NK-92 treated with Interleukin-12 subunit alpha and Interleukin-12 subunit beta, amount 100 ng/mL, for 24 hours (cell line): ENCODE results near the gene NLRP6.
"Not testable (repeated sequence)": the region's sequence is repeated elsewhere in the genome, so short reads cannot be mapped to it uniquely, and the experiment has no call there.

Experiments
- DNase-seq: peaks from one replicate; lab custom pipeline; 2025; lab: John Stamatoyannopoulos, UW

Gene NLRP6

GRCh38 chr11:308740-309665 lies 30.8 kb downstream of the NLRP6 start:
- not testable (repeated sequence) for DNase-seq

GRCh38 chr11:309979-310572 lies 31.9 kb downstream of the NLRP6 start:
- not testable (repeated sequence) for DNase-seq

DNA sequence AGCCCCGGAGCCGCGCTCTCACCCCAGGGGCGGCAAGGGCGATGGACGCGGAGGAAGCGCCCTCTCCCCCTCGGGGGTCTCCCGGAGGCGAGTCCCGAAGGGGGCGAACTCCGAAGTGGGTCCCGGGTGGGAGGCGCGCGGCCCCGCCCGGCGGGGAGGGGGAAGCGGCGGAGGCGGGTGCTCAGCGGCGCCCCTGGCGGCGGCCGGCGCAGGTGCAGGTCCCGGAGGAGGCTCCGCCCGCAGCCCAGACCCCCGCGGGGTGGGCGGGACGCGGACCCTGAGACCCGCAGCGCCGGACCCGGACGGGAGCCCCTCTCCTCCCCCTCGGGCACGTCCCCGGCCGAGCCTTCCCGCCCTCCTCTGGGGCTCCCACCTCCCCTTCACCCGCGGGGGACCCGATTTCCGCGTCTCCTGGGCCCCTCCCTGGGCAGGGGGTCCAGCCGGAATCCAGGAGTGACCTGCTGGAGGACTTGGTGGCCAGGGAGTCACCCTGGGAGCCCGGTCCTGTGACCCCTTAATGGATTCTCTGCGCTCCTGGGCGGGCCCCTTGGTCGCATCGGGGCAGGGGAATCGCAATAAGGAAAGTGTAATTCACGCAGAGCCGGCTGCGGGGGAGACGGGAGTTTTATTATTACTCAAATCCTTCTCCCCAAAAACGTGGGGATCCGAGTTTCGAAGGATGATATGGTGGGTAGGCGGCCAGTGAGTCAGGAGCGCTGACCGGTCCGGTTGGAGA lies 33.0 kb downstream of the NLRP6 start:
- DNase-seq: not testable (repeated sequence)

GRCh38 chr11:312092-312816 lies 34.0 kb downstream of the NLRP6 start:
- no peak for DNase-seq

DNA sequence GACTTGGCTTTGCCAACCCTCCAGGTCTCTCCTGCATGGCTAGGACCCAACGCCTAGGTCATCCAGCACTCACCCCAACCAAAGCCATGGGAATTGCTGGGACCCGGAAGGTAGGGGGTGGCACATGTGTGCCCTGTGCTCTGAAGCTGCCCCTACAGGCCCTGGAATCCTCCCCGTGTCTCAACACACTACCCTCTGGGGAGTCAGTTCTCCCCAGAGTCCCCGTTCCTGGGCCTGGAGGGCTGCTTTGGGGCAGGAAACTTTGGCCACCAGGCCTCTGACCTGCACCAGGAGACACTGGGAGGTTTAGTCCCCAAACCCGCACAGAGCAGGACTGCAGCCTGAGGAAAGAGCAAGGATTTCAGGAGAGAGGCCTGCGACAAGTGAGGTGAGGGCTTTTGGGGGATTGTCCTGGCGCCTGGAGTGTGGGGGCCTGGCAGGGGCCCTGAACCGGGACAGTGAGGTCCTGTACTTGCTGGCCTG lies 35.1 kb downstream of the NLRP6 start:
- no peak for DNase-seq

DNA sequence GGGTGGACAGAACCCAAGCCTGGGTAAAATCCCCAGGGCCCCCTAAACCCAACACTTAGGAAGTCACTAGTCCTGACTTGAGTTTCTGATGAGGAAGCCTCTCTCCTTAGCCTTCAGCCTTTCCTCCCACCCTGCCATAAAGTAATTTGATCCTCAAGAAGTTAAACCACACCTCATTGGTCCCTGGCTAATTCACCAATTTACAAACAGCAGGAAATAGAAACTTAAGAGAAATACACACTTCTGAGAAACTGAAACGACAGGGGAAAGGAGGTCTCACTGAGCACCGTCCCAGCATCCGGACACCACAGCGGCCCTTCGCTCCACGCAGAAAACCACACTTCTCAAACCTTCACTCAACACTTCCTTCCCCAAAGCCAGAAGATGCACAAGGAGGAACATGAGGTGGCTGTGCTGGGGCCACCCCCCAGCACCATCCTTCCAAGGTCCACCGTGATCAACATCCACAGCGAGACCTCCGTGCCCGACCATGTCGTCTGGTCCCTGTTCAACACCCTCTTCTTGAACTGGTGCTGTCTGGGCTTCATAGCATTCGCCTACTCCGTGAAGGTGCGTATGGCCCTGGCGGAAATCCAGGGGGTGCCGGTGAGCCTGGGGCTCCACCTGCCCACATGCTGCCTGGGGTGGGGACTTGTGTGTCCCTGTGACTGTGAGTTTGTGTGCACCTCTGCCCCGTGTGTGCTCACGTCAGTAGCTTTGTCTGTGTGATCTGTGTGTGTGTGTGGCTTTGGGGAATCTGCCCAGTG lies 35.8 kb downstream of the NLRP6 start, which contains the start of gene IFITM1:
Gene IFITM1, plus strand, starts transcription at position 254 of the 767 bp plus-strand sequence. Its CDS starts 131 bp downstream, at position 385.
- DNase-seq: peak; percentile 26

- DNase-seq: not testable (repeated sequence)
These were observed 36.3 kb downstream of the NLRP6 start for GRCh38 chr11:314554-314875.

DNA sequence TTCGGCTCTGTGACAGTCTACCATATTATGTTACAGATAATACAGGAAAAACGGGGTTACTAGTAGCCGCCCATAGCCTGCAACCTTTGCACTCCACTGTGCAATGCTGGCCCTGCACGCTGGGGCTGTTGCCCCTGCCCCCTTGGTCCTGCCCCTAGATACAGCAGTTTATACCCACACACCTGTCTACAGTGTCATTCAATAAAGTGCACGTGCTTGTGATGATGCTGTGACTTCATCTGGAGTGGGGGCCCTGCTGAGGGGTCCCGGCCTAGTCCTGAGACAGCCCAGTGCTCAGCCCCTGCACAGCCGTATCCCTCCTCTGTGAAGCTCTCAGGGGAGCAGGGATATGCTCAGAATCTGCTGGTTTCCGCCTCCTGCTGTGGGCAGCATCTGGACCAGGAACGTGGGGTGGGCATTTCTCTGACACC lies 36.9 kb downstream of the NLRP6 start:
- no peak for DNase-seq

DNA sequence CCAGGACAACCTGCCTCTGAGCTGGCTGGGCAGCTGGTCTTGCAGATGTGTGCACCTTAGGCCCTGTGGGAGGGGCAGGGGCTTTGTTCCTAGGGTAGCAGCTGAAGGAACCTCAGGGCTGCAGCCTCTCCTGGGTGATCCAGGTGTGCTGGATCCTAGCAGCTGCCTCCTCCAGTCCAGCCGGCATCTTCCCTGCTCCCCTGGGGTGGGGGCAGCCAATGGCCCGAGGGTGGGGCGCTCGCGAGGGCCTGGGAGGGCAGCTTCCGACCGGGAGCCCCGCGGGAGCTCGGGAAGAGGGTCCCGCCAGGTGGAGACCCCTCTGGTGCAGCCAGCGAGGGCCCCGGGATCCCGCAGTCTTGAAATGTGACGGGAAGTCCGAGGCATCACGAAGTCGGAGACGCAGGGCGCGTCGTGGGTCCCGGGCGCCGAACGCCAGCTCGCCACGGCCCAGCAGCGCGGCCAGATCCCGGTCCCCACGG lies 37.3 kb downstream of the NLRP6 start:
- DNase-seq: no peak

DNA sequence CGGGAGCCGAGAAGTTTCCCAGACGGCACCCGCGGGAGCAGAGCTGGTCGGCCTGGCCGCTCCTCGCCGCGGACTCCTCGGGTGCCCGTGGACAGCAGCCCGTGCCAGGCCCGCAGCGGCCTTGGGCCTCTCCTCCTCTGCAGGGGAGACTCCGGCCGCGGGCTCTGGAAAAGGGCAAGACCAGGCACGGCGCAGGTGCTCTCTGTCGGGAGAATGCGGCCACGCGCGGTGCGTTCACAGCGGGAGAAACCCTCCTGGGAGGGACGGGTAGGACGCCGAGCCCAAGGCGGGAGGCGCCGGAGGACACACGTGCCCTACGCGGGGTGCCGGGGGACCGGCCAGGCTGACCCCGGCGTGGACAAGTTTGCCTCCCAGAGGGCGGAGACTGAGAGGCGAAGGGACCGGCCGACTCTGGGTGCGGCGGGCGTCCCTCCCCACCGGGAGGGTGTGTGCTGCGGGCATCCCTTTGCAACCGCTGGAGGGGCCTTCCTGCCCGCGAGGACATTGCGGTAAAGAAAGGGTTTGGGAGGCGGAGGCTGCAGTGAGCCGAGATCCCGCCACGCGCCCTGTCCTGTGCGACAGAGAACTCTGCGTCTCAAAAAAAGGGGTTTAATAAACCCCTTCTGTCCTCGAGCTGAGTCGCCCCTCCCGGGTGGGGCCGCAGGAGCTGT lies 38.0 kb downstream of the NLRP6 start:
- no peak for DNase-seq

DNA sequence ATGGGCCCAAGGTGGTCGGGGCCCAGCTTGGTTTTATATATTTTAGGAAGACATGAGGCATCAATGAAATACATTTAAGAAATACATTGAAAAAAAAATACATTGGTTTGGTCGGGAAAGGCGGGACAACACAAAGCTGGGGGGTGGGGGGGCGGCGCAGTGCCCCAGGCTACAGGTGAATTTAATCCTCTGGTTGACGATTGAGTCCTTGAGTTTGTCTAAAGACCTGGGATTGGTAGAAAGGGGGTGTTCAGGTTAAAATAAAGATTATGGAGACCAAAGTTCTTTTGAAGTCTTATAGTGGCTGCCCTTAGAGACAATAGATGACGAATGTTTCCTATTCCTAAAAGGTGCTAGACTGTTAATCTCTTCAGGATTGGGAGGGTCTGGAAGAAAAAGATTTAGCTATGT lies 38.7 kb downstream of the NLRP6 start:
- DNase-seq: no peak

DNA sequence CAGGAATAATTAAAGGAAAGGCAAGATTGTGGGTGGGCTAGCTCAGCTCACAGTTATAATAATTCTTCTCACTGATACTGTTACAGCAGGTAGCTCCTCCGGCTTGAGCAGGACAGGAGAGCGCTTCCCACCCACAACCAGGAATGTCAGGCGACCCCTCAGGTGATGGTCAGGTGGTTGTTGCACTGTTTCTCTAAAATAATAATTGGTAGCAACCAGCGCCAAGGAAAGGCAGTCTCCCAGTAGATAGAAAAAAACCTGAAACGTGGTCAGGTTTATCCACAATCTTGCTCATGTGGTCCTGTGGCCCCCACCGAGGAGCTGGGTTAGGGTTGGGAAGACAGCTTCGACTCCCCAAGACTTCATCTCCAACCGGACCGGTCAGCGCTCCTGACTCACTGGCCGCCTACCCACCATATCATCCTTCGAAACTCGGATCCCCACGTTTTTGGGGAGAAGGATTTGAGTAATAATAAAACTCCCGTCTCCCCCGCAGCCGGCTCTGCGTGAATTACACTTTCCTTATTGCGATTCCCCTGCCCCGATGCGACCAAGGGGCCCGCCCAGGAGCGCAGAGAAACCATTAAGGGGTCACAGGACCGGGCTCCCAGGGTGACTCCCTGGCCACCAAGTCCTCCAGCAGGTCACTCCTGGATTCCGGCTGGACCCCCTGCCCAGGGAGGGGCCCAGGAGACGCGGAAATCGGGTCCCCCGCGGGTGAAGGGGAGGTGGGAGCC lies 39.6 kb downstream of the NLRP6 start:
- not testable (repeated sequence) for DNase-seq

DNA sequence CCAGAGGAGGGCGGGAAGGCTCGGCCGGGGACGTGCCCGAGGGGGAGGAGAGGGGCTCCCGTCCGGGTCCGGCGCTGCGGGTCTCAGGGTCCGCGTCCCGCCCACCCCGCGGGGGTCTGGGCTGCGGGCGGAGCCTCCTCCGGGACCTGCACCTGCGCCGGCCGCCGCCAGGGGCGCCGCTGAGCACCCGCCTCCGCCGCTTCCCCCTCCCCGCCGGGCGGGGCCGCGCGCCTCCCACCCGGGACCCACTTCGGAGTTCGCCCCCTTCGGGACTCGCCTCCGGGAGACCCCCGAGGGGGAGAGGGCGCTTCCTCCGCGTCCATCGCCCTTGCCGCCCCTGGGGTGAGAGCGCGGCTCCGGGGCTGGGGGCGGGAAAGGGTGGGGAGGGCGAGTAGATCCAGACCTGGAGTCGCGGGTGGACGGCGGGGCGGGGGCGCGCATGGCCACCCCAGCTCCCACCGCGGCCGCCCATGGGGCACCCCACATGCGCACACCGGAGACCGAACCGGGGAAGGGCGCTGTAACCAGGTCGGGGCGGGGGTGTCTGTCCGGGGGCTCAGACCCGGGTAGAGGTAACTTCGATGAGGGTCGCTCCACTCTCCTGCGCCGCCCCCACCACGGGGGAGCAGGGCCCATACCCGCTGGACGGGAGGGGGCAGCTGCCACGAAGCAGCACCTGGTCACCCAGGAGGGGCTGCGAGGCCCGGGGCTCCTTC lies 40.4 kb downstream of the NLRP6 start:
- DNase-seq: not testable (repeated sequence)

DNA sequence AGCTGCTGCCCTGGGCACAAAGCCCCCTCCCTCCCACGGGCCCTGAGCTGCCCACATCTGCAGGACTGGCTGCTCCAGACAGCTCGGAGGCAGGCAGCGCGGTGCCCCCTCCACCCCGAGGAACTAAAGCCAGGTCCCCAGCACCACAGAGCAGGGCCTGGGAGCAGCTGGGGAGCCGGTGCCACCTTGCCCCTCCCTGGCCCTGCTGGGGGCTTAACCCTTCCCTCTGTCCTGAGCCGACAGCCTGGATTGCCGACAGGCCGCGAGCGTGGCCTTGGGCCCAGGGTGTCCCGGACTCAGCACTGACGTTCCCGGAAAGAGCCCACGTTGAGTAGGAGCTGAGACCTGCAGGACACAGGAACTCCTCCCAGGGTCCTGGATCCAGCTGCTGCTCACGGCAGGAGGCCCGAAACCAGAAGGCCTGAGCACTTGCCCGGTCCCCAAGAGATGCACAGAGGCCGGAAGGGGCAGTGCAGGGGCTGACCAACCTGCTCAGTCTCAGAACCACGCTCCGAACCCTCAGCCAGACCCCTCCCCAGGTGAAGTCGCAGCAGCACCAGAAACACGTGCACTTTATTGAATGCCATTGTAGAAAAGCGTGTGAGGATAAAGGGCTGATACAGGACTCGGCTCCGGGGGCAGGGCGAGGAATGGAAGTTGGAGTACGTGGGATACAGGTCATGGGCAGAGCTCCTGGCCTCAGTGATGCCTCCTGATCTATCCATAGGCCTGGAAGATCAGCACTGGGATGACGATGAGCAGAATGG lies 41.1 kb downstream of the NLRP6 start:
- not testable (repeated sequence) for DNase-seq

DNA sequence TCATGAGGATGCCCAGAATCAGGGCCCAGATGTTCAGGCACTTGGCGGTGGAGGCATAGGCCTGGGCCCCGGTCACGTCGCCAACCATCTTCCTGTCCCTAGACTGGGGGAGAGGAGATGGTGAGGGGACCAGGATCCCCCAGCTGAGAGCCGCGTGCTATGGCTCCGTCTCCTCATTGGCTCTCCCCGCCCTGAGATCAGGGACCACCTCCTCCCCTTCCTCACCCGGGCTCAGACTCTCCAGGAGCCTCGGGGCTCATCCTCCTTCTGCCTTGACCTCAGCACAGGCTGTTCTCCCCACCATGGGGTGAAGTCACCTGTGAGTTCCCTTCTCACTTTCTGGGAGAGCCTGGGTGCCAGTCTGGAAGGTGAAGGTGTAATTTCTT lies 41.7 kb downstream of the NLRP6 start:
- DNase-seq: not testable (repeated sequence)

DNA sequence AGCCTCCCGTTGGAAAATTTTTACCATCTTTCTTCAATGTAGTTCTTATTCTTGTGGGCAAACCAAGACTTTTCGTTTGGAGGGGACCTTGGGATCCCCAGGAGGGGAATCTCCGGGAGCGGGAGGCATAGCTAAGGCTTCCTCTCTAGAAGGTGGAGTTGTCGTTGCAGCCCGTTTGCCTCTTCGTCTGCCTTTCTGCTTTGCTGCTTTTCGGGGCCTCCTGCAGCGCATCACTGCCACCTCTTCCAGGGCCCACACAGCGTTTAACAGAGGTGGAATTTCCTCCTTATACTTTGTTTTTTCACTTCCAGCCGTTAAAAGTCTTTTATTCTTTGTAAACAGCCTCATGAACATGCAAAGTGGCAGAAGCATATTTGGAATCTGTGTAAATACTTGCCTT lies 45.9 kb downstream of the NLRP6 start:
- DNase-seq: no peak

GRCh38 chr11:324593-325517 lies 46.6 kb downstream of the NLRP6 start:
- DNase-seq: not testable (repeated sequence)
